Mesenchymal stem cell (in vitro differentiated cells and primary cell): ENCODE data around the gene SPNS2.

Source experiments
- DNase-seq: peaks from one replicate; pipeline ENCODE4 v3.0.0-alpha.2; 2013
- H2AFZ ChIP-seq: one replicate; pipeline ENCODE4 v1.6.1; 2013; ENCODE audit warnings: low read depth, mild to moderate bottlenecking, control low read depth, inconsistent platforms, low read length, moderate library complexity
- H2AK5ac ChIP-seq: 2 replicates; pipeline ENCODE4 v1.6.1; 2013; ENCODE audit warnings: low read length, moderate library complexity, mild to moderate bottlenecking, inconsistent platforms; ENCODE audit not compliant: severe bottlenecking
- H2BK120ac ChIP-seq: one replicate; pipeline ENCODE4 v1.6.1; 2013; ENCODE audit warnings: low read depth, mild to moderate bottlenecking, inconsistent platforms, low read length, moderate library complexity
- H2BK12ac ChIP-seq, 2 experiments: one replicate each; pipeline ENCODE4 v1.6.1; 2013; ENCODE audit warnings: inconsistent platforms in 2 of 2, low read length in 2 of 2, mild to moderate bottlenecking in 2 of 2, moderate library complexity in 2 of 2, control low read depth in 1 of 2
- H2BK15ac ChIP-seq: one replicate; pipeline ENCODE4 v1.6.1; 2013; ENCODE audit warnings: mild to moderate bottlenecking, low read depth, inconsistent platforms; ENCODE audit not compliant: poor library complexity, severe bottlenecking
- H2BK5ac ChIP-seq: 2 replicates; pipeline ENCODE4 v1.6.1; 2013; ENCODE audit warnings: low read depth, mild to moderate bottlenecking, low read length, control low read depth, inconsistent platforms; ENCODE audit not compliant: poor library complexity, severe bottlenecking
- H3K14ac ChIP-seq, 2 experiments: one replicate each; pipeline ENCODE4 v1.6.1; 2013; ENCODE audit warnings: inconsistent platforms in 2 of 2, low read length in 2 of 2, control low read depth in 1 of 2, mild to moderate bottlenecking in 1 of 2, moderate library complexity in 1 of 2
- H3K18ac ChIP-seq, 2 experiments: one replicate each; pipeline ENCODE4 v1.6.1; 2013; ENCODE audit warnings: inconsistent platforms in 2 of 2, low read length in 2 of 2, control low read depth in 1 of 2, low read depth in 1 of 2, mild to moderate bottlenecking in 1 of 2
- H3K23ac ChIP-seq, 2 experiments: one replicate each; pipeline ENCODE4 v1.6.1; 2013; ENCODE audit warnings: inconsistent platforms in 2 of 2, low read length in 2 of 2, mild to moderate bottlenecking in 2 of 2, moderate library complexity in 2 of 2, control low read depth in 1 of 2
- H3K27ac ChIP-seq: 2 replicates; pipeline ENCODE4 v1.5.1; 2013; ENCODE audit warnings: mild to moderate bottlenecking, moderate library complexity, low read length, control low read depth, inconsistent platforms; ENCODE audit not compliant: poor library complexity, severe bottlenecking
- H3K27me3 ChIP-seq, 2 experiments: 2 replicates each; pipeline versions ENCODE4 v1.6.1 to v1.7.0; 2013; ENCODE audit warnings: low read length in 2 of 2, mild to moderate bottlenecking in 2 of 2, moderate library complexity in 2 of 2, control low read depth in 1 of 2, inconsistent platforms in 1 of 2; ENCODE audit not compliant: control insufficient read depth in 1 of 2, insufficient read depth in 1 of 2
- H3K36me3 ChIP-seq, 2 experiments: 2 replicates each; pipeline versions ENCODE4 v1.6.1 to v1.7.0; 2013; ENCODE audit warnings: low read length in 2 of 2, control low read depth in 1 of 2, inconsistent platforms in 1 of 2, low read depth in 1 of 2, mild to moderate bottlenecking in 1 of 2; ENCODE audit not compliant: insufficient read depth in 2 of 2, control insufficient read depth in 1 of 2
- H3K4ac ChIP-seq, 2 experiments: one replicate each; pipeline ENCODE4 v1.6.1; 2013; ENCODE audit warnings: inconsistent platforms in 2 of 2, low read length in 2 of 2, mild to moderate bottlenecking in 2 of 2, moderate library complexity in 2 of 2, control low read depth in 1 of 2, low read depth in 1 of 2
- H3K4me1 ChIP-seq: 2 replicates; pipeline ENCODE4 v1.6.1; 2013; ENCODE audit warnings: low read depth, low read length, control low read depth; ENCODE audit not compliant: control insufficient read depth, insufficient read depth
- H3K4me2 ChIP-seq: 2 replicates; pipeline ENCODE4 v1.6.1; 2013; ENCODE audit warnings: low read length, mild to moderate bottlenecking, inconsistent platforms; ENCODE audit not compliant: poor library complexity, severe bottlenecking
- H3K4me3 ChIP-seq, 2 experiments: 2 replicates each; pipeline versions ENCODE4 v1.5.1 to v1.7.0; 2013; ENCODE audit warnings: low read length in 2 of 2, mild to moderate bottlenecking in 2 of 2, control low read depth in 1 of 2, low read depth in 1 of 2; ENCODE audit not compliant: insufficient read depth in 1 of 2
- H3K79me1 ChIP-seq: replicated peaks from 2 replicates; pipeline ENCODE4 v1.6.1; 2013; ENCODE audit warnings: mild to moderate bottlenecking, control low read depth, low read length, inconsistent platforms; ENCODE audit not compliant: poor library complexity, severe bottlenecking
- H3K9ac ChIP-seq: 2 replicates; pipeline ENCODE4 v1.7.0; 2013; ENCODE audit warnings: mild to moderate bottlenecking, low read length, moderate library complexity
- H3K9me3 ChIP-seq: 2 replicates; pipeline ENCODE4 v1.7.0; 2013; ENCODE audit warnings: mild to moderate bottlenecking, low read length; ENCODE audit not compliant: control insufficient read depth
- H4K8ac ChIP-seq: one replicate; pipeline ENCODE4 v1.6.1; 2013; ENCODE audit warnings: inconsistent platforms, mild to moderate bottlenecking, low read length, moderate library complexity
- H4K91ac ChIP-seq: one replicate; pipeline ENCODE4 v1.6.1; 2013; ENCODE audit warnings: mild to moderate bottlenecking, low read length, inconsistent platforms
- WGBS: methylation state at CpG from one replicate; pipeline ENCODE4 v1.1.7; 2013; ENCODE audit warnings: mixed read lengths; 5-methylcytosine and 5-hydroxymethylcytosine counted together

Gene SPNS2

GRCh38 chr17:4530799-4531730 is 32.4 kb downstream of the SPNS2 start:
- Histone ChIP-seq H2AFZ (no peak overlapping the region), H3K9ac (no peak overlapping the region), H3K4me2 (no peak overlapping the region), H3K14ac (peak overlapping the region in 1 of 2 experiments; percentile 38), H3K18ac (no peak overlapping the region), H3K79me1 (no peaks in the 10 kb centered on the region), H2AK5ac (no peak overlapping the region), H4K91ac (no peak overlapping the region), H2BK15ac (no peak overlapping the region), H4K8ac (no peak overlapping the region), H3K4ac (no peak overlapping the region), H3K9me3 (no peaks in the 10 kb centered on the region), H3K27ac (no peak overlapping the region), H3K27me3 (peaks cover 3 to 29% of the 10 kb centered on the region in 2 experiments), H2BK12ac (no peak overlapping the region), H3K36me3 (peaks cover 0 to 38% of the 10 kb centered on the region in 2 experiments), H2BK5ac (no peak overlapping the region), H3K4me3 (no peak overlapping the region), H2BK120ac (no peak overlapping the region), H3K23ac (no peak overlapping the region), H3K4me1 (peaks cover 13% of the 10 kb centered on the region)
- WGBS = 73% methylated on average over 30 of the region's 30 CpGs
- no peak for DNase-seq

GRCh38 chr17:4531988-4532736 is 33.5 kb downstream of the SPNS2 start:
- Histone ChIP-seq H3K36me3 (peaks cover 0 to 41% of the 10 kb centered on the region in 2 experiments), H2BK120ac (no peak overlapping the region), H3K4me3 (no peak overlapping the region), H2AFZ (no peak overlapping the region), H3K27me3 (peaks cover 0 to 22% of the 10 kb centered on the region in 2 experiments), H3K27ac (no peak overlapping the region), H3K9me3 (no peaks in the 10 kb centered on the region), H3K14ac (no peak overlapping the region), H2BK12ac (no peak overlapping the region), H2BK5ac (no peak overlapping the region), H3K9ac (no peak overlapping the region), H3K79me1 (no peaks in the 10 kb centered on the region), H3K4me2 (no peak overlapping the region), H4K8ac (no peak overlapping the region), H3K4ac (no peak overlapping the region), H3K23ac (no peak overlapping the region), H2AK5ac (no peak overlapping the region), H3K4me1 (peaks cover 20% of the 10 kb centered on the region), H2BK15ac (no peak overlapping the region), H4K91ac (no peak overlapping the region), H3K18ac (no peak overlapping the region)
- no peak for DNase-seq
- WGBS = 85% methylated on average over 17 of the region's 17 CpGs

GRCh38 chr17:4532860-4533522 is 34.3 kb downstream of the SPNS2 start:
- no peak overlapping the region for H2BK15ac ChIP-seq
- H3K79me1 ChIP-seq = no peaks in the 10 kb centered on the region
- no peak overlapping the region for H2BK5ac ChIP-seq
- peaks cover 0 to 18% of the 10 kb centered on the region in 2 experiments for H3K27me3 ChIP-seq
- 88% methylated on average over 33 of the region's 33 CpGs for WGBS
- peaks cover 20% of the 10 kb centered on the region for H3K4me1 ChIP-seq
- no peak overlapping the region for H3K4me2 ChIP-seq
- H3K23ac ChIP-seq = no peak overlapping the region
- DNase-seq = no peak
- H4K91ac ChIP-seq = no peak overlapping the region
- no peak overlapping the region for H3K4ac ChIP-seq
- no peak overlapping the region for H2BK120ac ChIP-seq
- H3K9ac ChIP-seq = no peak overlapping the region
- H2BK12ac ChIP-seq = no peak overlapping the region
- H3K14ac ChIP-seq = peak overlapping the region in 1 of 2 experiments; percentile 26
- no peak overlapping the region for H3K27ac ChIP-seq
- H4K8ac ChIP-seq = no peak overlapping the region
- no peaks in the 10 kb centered on the region for H3K9me3 ChIP-seq
- H2AFZ ChIP-seq = no peak overlapping the region
- H3K4me3 ChIP-seq = no peak overlapping the region
- H3K36me3 ChIP-seq = peaks cover 0 to 49% of the 10 kb centered on the region in 2 experiments
- no peak overlapping the region for H3K18ac ChIP-seq
- no peak overlapping the region for H2AK5ac ChIP-seq
